ENCODE measurements around the gene ARSJ.

The ARSJ gene

GRCh38 chr4:113888006-113888405 is 91.4 kb downstream of the ARSJ start:
- no peak for DNase-seq

- DNase-seq, result no peak
These were observed 94.2 kb downstream of the ARSJ start for GRCh38 chr4:113885291-113885690.

DNA sequence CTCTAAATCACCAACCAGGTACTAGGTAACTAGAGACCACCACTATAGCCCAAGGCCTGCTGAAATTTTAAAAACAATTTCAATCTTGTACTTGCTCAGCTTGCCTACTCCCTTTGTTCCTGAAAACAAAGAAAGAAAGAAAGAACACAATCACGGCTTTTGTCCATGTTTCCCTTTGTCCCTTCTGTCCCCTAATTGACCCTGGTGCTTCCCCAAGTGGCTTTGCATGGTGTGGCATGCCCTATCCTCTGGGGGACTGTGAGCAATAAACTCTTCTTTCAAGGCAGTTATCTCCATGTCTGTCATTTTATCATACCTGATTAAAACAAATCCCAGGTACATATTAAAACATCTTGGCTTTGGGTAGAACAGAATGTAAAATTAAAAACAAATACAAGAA is 94.8 kb downstream of the ARSJ start:
- DNase-seq, result no peak

DNA sequence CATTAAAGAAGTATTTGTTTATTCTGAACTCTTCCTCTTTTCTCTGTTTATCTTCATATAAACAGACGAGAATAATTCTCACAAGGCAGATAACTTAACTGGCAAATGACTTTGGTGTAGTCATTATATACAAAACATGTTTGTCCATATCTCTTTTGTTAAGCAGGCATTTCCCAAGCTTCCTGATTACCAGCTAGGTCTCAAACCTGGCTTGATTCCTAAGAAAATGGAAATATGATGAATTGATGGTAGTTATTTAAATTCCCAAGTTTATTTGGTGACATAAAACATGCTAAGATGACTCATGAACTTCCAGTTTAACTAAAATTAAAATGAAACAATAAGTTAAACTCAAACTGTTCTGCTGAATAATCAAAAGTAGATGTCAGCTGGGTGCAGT is 96.8 kb downstream of the ARSJ start:
- DNase-seq, result no peak

DNA sequence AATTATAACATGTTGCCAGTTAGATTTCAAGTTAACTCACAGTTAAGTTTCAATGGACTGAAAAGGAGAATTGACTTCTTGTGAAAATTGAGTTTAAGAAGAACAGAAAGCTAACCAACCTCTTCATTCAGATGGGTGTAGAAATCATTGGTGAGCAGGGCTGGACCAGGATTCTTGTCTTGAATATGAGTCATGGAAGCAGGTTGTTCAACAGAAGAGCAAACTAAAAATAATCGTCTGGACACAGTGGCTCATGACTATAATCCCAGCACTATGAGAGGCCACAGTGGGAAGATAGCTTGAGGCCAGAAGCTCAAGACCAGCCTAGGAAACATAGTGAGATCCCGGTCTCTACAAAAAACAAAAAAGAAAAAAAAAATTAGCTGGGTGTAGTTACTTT is 98.2 kb downstream of the ARSJ start:
- DNase-seq, result no peak

GRCh38 chr4:113880240-113881028 is 99.0 kb downstream of the ARSJ start:
- no peak for DNase-seq

- no peak for DNase-seq
These were observed 100.8 kb downstream of the ARSJ start for GRCh38 chr4:113878668-113879067.

GRCh38 chr4:113874480-113874879 is 105.0 kb downstream of the ARSJ start:
- DNase-seq, result no peak

- no peak for DNase-seq
These were observed 105.9 kb downstream of the ARSJ start for GRCh38 chr4:113873508-113873907.

DNA sequence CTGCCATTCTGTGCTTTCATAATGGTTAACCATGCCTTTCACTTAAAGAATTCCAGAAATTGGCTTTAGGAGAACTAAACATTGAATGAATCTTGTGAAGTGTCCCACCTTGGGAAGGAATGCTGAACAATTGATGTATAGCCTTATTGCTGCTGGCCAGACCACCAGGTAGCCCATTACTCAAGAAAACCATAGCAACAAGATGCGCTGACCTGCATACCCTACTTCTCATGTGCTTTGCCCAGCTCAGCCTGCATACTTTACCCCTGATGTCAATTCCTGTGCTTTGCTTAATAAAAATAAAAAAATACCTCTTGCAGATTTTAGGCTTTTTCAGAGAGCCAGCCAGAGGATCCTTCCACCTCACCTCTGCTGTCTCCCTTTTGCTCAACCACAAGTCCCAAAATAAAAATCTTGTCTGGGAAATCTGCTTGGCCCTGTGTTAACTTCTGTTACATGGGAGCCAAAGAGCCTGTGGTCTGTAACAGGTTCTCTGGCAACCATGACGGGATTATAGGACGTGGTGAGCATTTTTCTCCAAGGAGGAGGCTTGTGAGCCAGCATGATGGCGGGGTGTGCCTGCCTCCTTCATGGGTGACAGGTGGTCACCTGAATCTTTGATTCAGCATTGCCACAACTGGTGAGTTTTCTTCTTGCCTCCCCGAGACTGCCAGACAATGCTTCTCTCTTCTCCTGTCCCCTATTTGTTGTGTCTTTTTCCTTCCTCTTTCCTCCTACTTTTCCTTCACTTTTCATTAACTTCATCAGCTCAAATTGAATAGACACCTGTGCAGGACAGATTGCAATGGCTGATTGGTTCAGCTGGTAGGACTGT is 106.8 kb downstream of the ARSJ start:
- DNase-seq, result no peak

- DNase-seq, result no peak
These were observed 108.4 kb downstream of the ARSJ start for GRCh38 chr4:113871080-113871479.

DNA sequence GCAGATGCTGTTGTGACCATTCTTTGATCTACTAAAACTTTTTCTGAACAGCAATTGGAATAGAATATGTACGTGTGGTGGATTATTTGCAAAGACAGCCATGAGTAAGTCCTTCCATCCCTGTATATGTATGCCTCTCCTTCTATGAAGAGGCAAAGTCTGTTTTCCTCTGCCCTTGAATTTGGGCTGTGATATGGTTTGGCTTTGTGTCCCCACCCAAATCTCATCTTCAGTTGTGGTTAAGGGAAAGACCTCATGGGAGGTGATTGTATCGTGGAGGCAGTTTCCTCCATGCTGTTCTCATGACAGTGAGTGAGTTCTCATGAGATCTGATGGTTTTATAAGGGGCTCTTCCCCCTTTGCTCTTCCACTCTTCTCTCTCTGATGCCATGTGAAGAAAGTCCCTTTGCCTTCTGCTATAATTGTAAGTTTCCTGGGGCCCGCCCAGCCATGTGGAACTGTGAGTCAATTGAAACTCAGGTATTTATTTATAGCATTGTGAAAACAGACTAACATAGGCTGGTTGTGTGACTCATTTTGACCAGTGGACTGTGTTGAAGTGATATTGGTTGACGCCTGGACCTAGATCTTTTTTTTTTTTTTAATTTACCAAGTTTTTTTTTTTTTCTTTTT is 109.6 kb downstream of the ARSJ start:
- no peak for DNase-seq

- no peak for DNase-seq
These were observed 112.8 kb downstream of the ARSJ start for GRCh38 chr4:113866611-113867010.

- no peak for DNase-seq
These were observed 120.5 kb downstream of the ARSJ start for GRCh38 chr4:113858924-113859323.

DNA sequence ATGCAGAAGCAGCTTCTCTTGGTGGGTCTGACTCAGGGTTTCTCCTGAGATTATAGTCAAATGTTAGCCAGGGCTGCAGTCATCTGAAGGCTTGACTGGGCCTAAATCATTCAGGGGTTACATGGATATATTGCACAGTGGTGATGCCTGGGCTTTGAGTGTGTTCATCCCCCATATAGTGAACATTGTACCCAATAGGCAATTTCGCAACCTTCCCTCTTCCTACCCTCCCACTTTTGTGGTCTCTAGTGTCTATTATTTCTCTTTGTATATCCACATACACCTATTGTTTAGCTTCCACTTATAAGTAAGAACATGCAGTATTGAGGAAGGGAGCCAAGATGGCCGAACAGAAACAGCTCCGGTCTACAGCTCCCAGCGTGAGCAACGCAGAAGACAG is 127.6 kb downstream of the ARSJ start:
- DNase-seq, result no peak

Data from activated gamma-delta T cell treated with Interleukin-2 at 50 U/mL for 16 hours (primary cell).